Measurements from ENCODE around the gene ADCY5.

DNA sequence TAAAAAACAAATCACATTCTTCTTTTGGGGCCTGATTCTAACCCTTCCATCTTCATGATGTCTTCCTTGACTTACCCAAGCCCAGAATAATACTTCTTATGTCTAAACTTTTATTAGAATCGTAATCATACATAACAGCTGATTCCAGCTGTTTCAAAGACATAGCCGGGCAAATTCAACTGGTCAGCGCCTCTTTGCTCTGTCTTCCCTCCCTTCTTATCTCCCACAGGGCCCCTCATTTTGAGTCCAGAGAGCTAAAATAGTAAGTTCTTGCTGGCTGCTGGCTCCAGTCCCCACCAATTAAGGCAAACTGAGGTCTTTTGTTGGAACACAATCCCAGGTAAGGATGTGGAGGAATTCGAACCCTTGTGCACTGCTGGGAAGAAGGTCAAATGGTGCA is 108.6 kb downstream of the ADCY5 start:
- no peak for TF ChIP-seq POLR2A (IDR thresholded peaks at IDR 0.05; ENCODE audit: low read depth, low read length)
- no peak for TF ChIP-seq POLR2AphosphoS5 (IDR thresholded peaks at IDR 0.05; ENCODE audit: low read depth, low read length)
- TF ChIP-seq TAF1 (IDR thresholded peaks at IDR 0.05; ENCODE audit: borderline replicate concordance, low read depth, low read length), result no peak

Measured in GM12892 (cell line).